ENCODE data around the gene ATL1. TPM values are rescaled to one million over a fixed set of nuclear protein-coding genes. Genes with fewer than 3 reads are reported as not detected.

The ATL1 gene
- total RNA-seq, 1 donor from 2014 or later, result 4.2 TPM

GRCh38 chr14:50539051-50539450, 20.9 kb upstream of the ATL1 start:
- H3K36me3 ChIP-seq (ENCODE audit: control insufficient read depth, insufficient read depth, low read length), result no peaks in the 10 kb centered on the region
- H3K27me3 ChIP-seq (ENCODE audit: control insufficient read depth, insufficient read depth, low read length), result no peaks in the 10 kb centered on the region
- TF ChIP-seq CTCF (IDR thresholded peaks at IDR 0.05; ENCODE audit: insufficient read depth, low read length, poor library complexity, severe bottlenecking), result no peak

GRCh38 chr14:50541159-50541567, 18.8 kb upstream of the ATL1 start:
- H3K4me3 ChIP-seq (ENCODE audit: low read depth, low read length), result no peak overlapping the region
- no peak for TF ChIP-seq CTCF (IDR thresholded peaks at IDR 0.05; ENCODE audit: insufficient read depth, low read length, poor library complexity, severe bottlenecking)
- no peak for DNase-seq (ENCODE audit: low read depth)
- H3K36me3 ChIP-seq (ENCODE audit: control insufficient read depth, insufficient read depth, low read length), result no peaks in the 10 kb centered on the region
- H3K27me3 ChIP-seq (ENCODE audit: control insufficient read depth, insufficient read depth, low read length), result no peaks in the 10 kb centered on the region

More at GRCh38 chr14:50539051-50539450, 20.9 kb upstream of the ATL1 start:
- no peak for DNase-seq (ENCODE audit: low read depth)
- no peak overlapping the region for H3K4me3 ChIP-seq (ENCODE audit: low read depth, low read length)

- H3K27me3 ChIP-seq (ENCODE audit: control insufficient read depth, insufficient read depth, low read length), result no peaks in the 10 kb centered on the region
- no peaks in the 10 kb centered on the region for H3K36me3 ChIP-seq (ENCODE audit: control insufficient read depth, insufficient read depth, low read length)
- TF ChIP-seq CTCF (IDR thresholded peaks at IDR 0.05; ENCODE audit: insufficient read depth, low read length, poor library complexity, severe bottlenecking), result peak; percentile 48
- H3K4me3 ChIP-seq (ENCODE audit: low read depth, low read length), result no peak overlapping the region
- no peak for DNase-seq (ENCODE audit: low read depth)
These were observed 17.0 kb upstream of the ATL1 start for GRCh38 chr14:50542941-50543418.

GRCh38 chr14:50544911-50545310, 15.0 kb upstream of the ATL1 start:
- Histone ChIP-seq H3K36me3 (ENCODE audit: control insufficient read depth, insufficient read depth, low read length) (no peaks in the 10 kb centered on the region), H3K4me3 (ENCODE audit: low read depth, low read length) (no peak overlapping the region), H3K27me3 (ENCODE audit: control insufficient read depth, insufficient read depth, low read length) (no peaks in the 10 kb centered on the region)
- DNase-seq (ENCODE audit: low read depth), result no peak
- TF ChIP-seq CTCF (IDR thresholded peaks at IDR 0.05; ENCODE audit: insufficient read depth, low read length, poor library complexity, severe bottlenecking), result no peak

- Histone ChIP-seq H3K27me3 (ENCODE audit: control insufficient read depth, insufficient read depth, low read length) (no peaks in the 10 kb centered on the region), H3K4me3 (ENCODE audit: low read depth, low read length) (no peak overlapping the region), H3K36me3 (ENCODE audit: control insufficient read depth, insufficient read depth, low read length) (no peaks in the 10 kb centered on the region)
- no peak for TF ChIP-seq CTCF (IDR thresholded peaks at IDR 0.05; ENCODE audit: insufficient read depth, low read length, poor library complexity, severe bottlenecking)
- DNase-seq (ENCODE audit: low read depth), result no peak
These were observed 14.3 kb upstream of the ATL1 start for GRCh38 chr14:50545618-50546017.

- TF ChIP-seq CTCF (IDR thresholded peaks at IDR 0.05; ENCODE audit: insufficient read depth, low read length, poor library complexity, severe bottlenecking), result no peak
- H3K4me3 ChIP-seq (ENCODE audit: low read depth, low read length), result no peak overlapping the region
- no peaks in the 10 kb centered on the region for H3K36me3 ChIP-seq (ENCODE audit: control insufficient read depth, insufficient read depth, low read length)
- no peak for DNase-seq (ENCODE audit: low read depth)
- H3K27me3 ChIP-seq (ENCODE audit: control insufficient read depth, insufficient read depth, low read length), result no peaks in the 10 kb centered on the region
These were observed 9.7 kb upstream of the ATL1 start for GRCh38 chr14:50550294-50550693.
